GM23248 (cell line): ENCODE data around the gene HERC2.

Experiments
- EZH2 ChIP-seq: fragments of 200-600 bp; sonication (generic); IDR thresholded peaks from 2 replicates; pipeline ENCODE4 v1.6.1; 2018; ENCODE audit warnings: antibody characterized with exemption, mild to moderate bottlenecking; ENCODE audit not compliant: insufficient read depth, poor library complexity, severe bottlenecking
- EZH2phosphoT487 ChIP-seq: fragments of 200-600 bp; sonication (generic); IDR thresholded peaks from 2 replicates; pipeline ENCODE4 v1.6.1; 2018; ENCODE audit warnings: antibody characterized with exemption, moderate library complexity, mild to moderate bottlenecking, low read depth; ENCODE audit not compliant: insufficient read depth

DNA sequence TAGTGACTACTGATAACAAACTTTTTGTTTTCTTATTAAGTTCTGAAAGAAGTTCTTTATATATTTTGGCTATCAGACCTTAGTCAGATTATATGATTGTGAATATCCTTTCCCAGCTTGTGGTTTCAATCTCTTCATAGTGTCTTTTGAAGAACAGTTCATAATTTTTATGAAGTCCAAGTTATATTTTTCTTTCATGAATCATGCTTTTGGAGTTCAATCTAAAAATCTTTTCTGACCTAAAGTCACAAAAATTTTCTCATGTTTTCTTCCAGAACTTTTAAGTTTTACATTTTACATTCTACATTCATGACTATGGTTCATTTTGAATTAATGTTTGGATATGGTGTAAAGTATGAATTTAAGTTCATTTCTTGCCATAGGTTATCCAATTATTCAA, 188.7 kb downstream of the HERC2 start:
- TF ChIP-seq EZH2 (no peak), EZH2phosphoT487 (no peak)
